DOHH2 (cell line): Measurements from ENCODE around the gene RAMP3.
"Not testable (repeated sequence)": the region's sequence is repeated elsewhere in the genome, so short reads cannot be mapped to it uniquely, and the experiment has no call there.

ENCODE experiments used
- H3F3A ChIP-seq: fragments of 200-600 bp; sonication (generic), shearing (Covaris generic); 2 replicates; pipeline ENCODE4 v1.6.0; 2016; ENCODE audit warnings: antibody characterized with exemption, mild to moderate bottlenecking; ENCODE audit not compliant: control insufficient read depth, insufficient read depth
- H3K27ac ChIP-seq: fragments of 200-600 bp; sonication (generic); 2 replicates; pipeline ENCODE4 v1.5.1; 2014; ENCODE audit warnings: low read depth, mild to moderate bottlenecking, low read length, moderate library complexity
- H3K27me3 ChIP-seq: fragments of 200-600 bp; sonication (generic); 2 replicates; pipeline ENCODE4 v1.6.1; 2014; ENCODE audit warnings: mild to moderate bottlenecking, low read length, mixed read lengths; ENCODE audit not compliant: control insufficient read depth
- H3K36me3 ChIP-seq: fragments of 200-600 bp; sonication (generic); 2 replicates; pipeline ENCODE4 v1.6.1; 2014; ENCODE audit warnings: mild to moderate bottlenecking, low read length, moderate library complexity, mixed read lengths; ENCODE audit not compliant: control insufficient read depth
- H3K4me1 ChIP-seq: fragments of 200-600 bp; sonication (generic); 2 replicates; pipeline ENCODE4 v1.6.1; 2014; ENCODE audit warnings: mild to moderate bottlenecking, low read length, mixed read lengths; ENCODE audit not compliant: control insufficient read depth
- H3K4me2 ChIP-seq: fragments of 200-600 bp; sonication (generic); 2 replicates; pipeline ENCODE4 v1.6.0; 2014; ENCODE audit warnings: mild to moderate bottlenecking, low read length, moderate library complexity
- H3K4me3 ChIP-seq: fragments of 200-600 bp; sonication (generic); 2 replicates; pipeline ENCODE4 v1.5.1; 2014; ENCODE audit warnings: mild to moderate bottlenecking, low read length, mixed read lengths
- H3K79me2 ChIP-seq: fragments of 200-600 bp; sonication (generic); 2 replicates; pipeline ENCODE4 v1.6.1; 2014; ENCODE audit warnings: mild to moderate bottlenecking, low read length, mixed read lengths; ENCODE audit not compliant: control insufficient read depth
- H3K9me2 ChIP-seq: fragments of 200-600 bp; sonication (generic); replicated peaks from 2 replicates; pipeline ENCODE4 v1.6.1; 2014; ENCODE audit warnings: mild to moderate bottlenecking, low read length, mixed read lengths; ENCODE audit not compliant: control insufficient read depth
- H3K9me3 ChIP-seq: fragments of 200-600 bp; sonication (generic); 2 replicates; pipeline ENCODE4 v1.6.1; 2014; ENCODE audit warnings: antibody characterized with exemption, low read length, mixed read lengths; ENCODE audit not compliant: control insufficient read depth, insufficient read depth
- H4K20me1 ChIP-seq: fragments of 200-600 bp; sonication (generic); 2 replicates; pipeline ENCODE4 v1.6.0; 2014; ENCODE audit warnings: low read depth, mild to moderate bottlenecking, antibody characterized with exemption, low read length, moderate library complexity; ENCODE audit not compliant: control insufficient read depth, insufficient read depth
- CTCF ChIP-seq: fragments of 200-600 bp; sonication (generic); IDR thresholded peaks from one replicate; pipeline ENCODE4 v1.5.1; 2014; ENCODE audit warnings: antibody characterized with exemption, mild to moderate bottlenecking, low read depth, low read length; ENCODE audit not compliant: poor library complexity, severe bottlenecking
- EZH2phosphoT487 ChIP-seq: fragments of 200-600 bp; sonication (generic); IDR thresholded peaks from 2 replicates; pipeline ENCODE4 v1.6.1; 2017; ENCODE audit warnings: borderline replicate concordance, mild to moderate bottlenecking, antibody characterized with exemption, low read length, moderate library complexity, mixed read lengths

The RAMP3 gene

DNA sequence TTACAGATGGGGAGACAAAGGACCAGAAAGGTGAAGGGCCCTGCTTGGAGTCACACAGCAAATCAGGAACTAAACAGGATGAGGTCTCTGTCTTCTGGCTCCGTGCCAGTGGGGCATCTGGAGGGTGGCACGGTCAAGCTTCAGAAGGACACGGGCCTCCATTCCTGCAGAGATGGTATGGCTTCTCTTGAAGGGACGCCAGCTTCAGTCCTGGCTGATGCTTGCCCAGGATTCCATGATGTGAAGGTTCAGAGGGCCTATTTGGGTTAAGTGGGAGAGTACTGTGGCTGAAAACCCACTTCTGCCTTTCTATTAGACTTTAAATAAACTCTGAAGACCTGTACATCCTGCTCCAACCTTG is 6.1 kb downstream of the RAMP3 start:
- no peaks in the 10 kb centered on the region for H4K20me1 ChIP-seq
- H3K27me3 ChIP-seq: peaks cover 30% of the 10 kb centered on the region
- no peaks in the 10 kb centered on the region for H3K9me2 ChIP-seq
- no peaks in the 10 kb centered on the region for H3K4me1 ChIP-seq
- H3K4me3 ChIP-seq: no peak overlapping the region
- H3K4me2 ChIP-seq: no peak overlapping the region
- H3F3A ChIP-seq: no peaks in the 10 kb centered on the region
- no peaks in the 10 kb centered on the region for H3K36me3 ChIP-seq
- TF ChIP-seq EZH2phosphoT487 (no peak), CTCF (no peak)
- H3K27ac ChIP-seq: no peak overlapping the region
- H3K9me3 ChIP-seq: no peaks in the 10 kb centered on the region
- H3K79me2 ChIP-seq: no peaks in the 10 kb centered on the region

GRCh38 chr7:45164271-45164670 is 6.7 kb downstream of the RAMP3 start:
- not testable (repeated sequence) for H4K20me1 ChIP-seq, H3K4me1 ChIP-seq, H3K4me2 ChIP-seq, H3K36me3 ChIP-seq, H3K79me2 ChIP-seq, H3F3A ChIP-seq, H3K9me3 ChIP-seq, H3K27ac ChIP-seq, H3K9me2 ChIP-seq, H3K4me3 ChIP-seq
- H3K27me3 ChIP-seq: peaks cover 27% of the 10 kb centered on the region

DNA sequence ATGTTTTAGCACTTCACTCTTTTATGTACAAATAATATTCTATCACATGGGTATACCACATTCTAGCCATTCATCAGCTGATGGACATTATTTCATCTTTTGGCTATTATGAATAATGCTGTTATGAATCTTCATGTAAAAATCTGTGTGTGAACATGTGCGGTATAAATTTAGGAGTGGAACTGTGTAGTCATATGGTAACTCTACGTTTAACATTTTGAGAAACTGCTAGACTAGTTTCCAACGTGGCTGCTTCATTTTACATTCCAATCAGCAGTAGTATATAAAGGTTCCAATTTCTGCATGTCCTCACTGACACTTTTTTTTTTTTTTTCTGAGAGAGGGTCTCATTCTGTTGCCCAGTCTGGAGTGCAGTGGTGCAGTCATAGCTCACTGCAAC is 8.3 kb downstream of the RAMP3 start:
- Histone ChIP-seq H3K4me1 (no peaks in the 10 kb centered on the region), H3K9me2 (no peaks in the 10 kb centered on the region), H3K36me3 (no peaks in the 10 kb centered on the region), H4K20me1 (no peaks in the 10 kb centered on the region), H3K79me2 (no peaks in the 10 kb centered on the region), H3K9me3 (no peaks in the 10 kb centered on the region), H3F3A (no peaks in the 10 kb centered on the region), H3K27me3 (peaks cover 22% of the 10 kb centered on the region), H3K4me2 (no peak overlapping the region), H3K4me3 (no peak overlapping the region), H3K27ac (no peak overlapping the region)
- TF ChIP-seq CTCF (no peak), EZH2phosphoT487 (no peak)

DNA sequence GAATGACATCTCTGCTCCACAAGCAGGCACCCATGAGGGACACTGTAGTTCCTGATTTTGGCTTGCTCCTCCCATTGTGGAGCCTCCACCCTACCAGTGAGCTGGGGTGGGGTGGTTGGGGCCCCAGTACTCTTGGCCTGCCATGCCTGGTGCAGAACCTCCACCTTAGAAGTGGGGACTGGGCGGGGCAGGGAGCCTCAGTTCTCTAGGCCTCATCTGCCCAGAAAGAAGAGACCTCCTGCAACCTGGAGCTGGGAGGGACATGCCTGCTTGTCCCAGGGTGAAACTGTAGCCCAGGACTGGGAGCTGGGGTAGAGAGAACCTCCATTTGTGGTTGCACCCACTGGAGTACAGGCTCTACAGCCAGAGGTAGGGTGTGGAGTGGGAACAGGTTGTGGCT is 14.4 kb downstream of the RAMP3 start:
- TF ChIP-seq EZH2phosphoT487: no peak
- no peak for TF ChIP-seq CTCF
- Histone ChIP-seq H3K4me2 (no peak overlapping the region), H3K4me3 (no peak overlapping the region), H3K4me1 (no peaks in the 10 kb centered on the region), H4K20me1 (no peaks in the 10 kb centered on the region), H3K27ac (no peak overlapping the region), H3K27me3 (peaks cover 7% of the 10 kb centered on the region), H3K79me2 (no peaks in the 10 kb centered on the region), H3K36me3 (no peaks in the 10 kb centered on the region), H3K9me2 (no peaks in the 10 kb centered on the region), H3K9me3 (no peaks in the 10 kb centered on the region), H3F3A (no peaks in the 10 kb centered on the region)
